Neural cell (in vitro differentiated cells): ENCODE data around the gene SLCO4A1. TPM values are rescaled to one million over a fixed set of nuclear protein-coding genes. Genes with fewer than 3 reads are reported as not detected.

Experiments
- H2AFZ ChIP-seq: fragments of 200-600, 300-800 bp; sonication (generic), shearing (Covaris generic); 2 replicates; pipeline ENCODE4 v1.6.0; 2014; ENCODE audit warnings: low read depth, mild to moderate bottlenecking, antibody characterized with exemption, low read length, moderate library complexity
- H3F3A ChIP-seq: fragments of 200-600 bp; shearing (Covaris generic); 2 replicates; pipeline ENCODE4 v1.6.1; 2016; ENCODE audit warnings: mild to moderate bottlenecking, moderate library complexity, mixed read lengths, antibody characterized with exemption, low read length; ENCODE audit not compliant: insufficient read depth, poor library complexity, severe bottlenecking
- H3K27ac ChIP-seq: fragments of 200-600, 300-800 bp; sonication (generic), shearing (Covaris generic); 2 replicates; pipeline ENCODE4 v1.5.1; 2014; ENCODE audit warnings: mild to moderate bottlenecking, low read length, moderate library complexity
- H3K27me3 ChIP-seq: fragments of 300-800, 200-600 bp; sonication (generic), shearing (Covaris generic); 2 replicates; pipeline ENCODE4 v1.6.0; 2014; ENCODE audit warnings: mild to moderate bottlenecking, low read depth, low read length, moderate library complexity; ENCODE audit not compliant: insufficient read depth
- H3K36me3 ChIP-seq: fragments of 300-800, 200-600 bp; sonication (generic), shearing (Covaris generic); 2 replicates; pipeline ENCODE4 v1.5.1; 2014; ENCODE audit warnings: mild to moderate bottlenecking, antibody characterized with exemption, low read length, moderate library complexity; ENCODE audit not compliant: insufficient read depth
- H3K4me2 ChIP-seq: fragments of 300-800, 200-600 bp; sonication (generic), shearing (Covaris generic); 2 replicates; pipeline ENCODE4 v1.6.0; 2014; ENCODE audit warnings: mild to moderate bottlenecking, low read length
- H3K4me3 ChIP-seq: fragments of 300-800, 200-600 bp; sonication (generic), shearing (Covaris generic); 2 replicates; pipeline ENCODE4 v1.5.1; 2014; ENCODE audit warnings: mild to moderate bottlenecking, low read length, moderate library complexity
- H3K79me2 ChIP-seq: fragments of 200-600 bp; shearing (Covaris generic); replicated peaks from 2 replicates; pipeline ENCODE4 v1.6.0; 2014; ENCODE audit warnings: mild to moderate bottlenecking, low read length, moderate library complexity; ENCODE audit not compliant: insufficient read depth
- H3K9ac ChIP-seq: fragments of 300-800, 200-600 bp; sonication (generic), shearing (Covaris generic); 2 replicates; pipeline ENCODE4 v1.6.1; 2016; ENCODE audit warnings: mild to moderate bottlenecking, low read length, mixed read lengths
- H3K9me2 ChIP-seq: fragments of 200-600 bp; shearing (Covaris generic); 2 replicates; pipeline ENCODE4 v1.6.1; 2016; ENCODE audit warnings: mild to moderate bottlenecking, low read length, mixed read lengths; ENCODE audit not compliant: insufficient read depth
- H3K9me3 ChIP-seq: fragments of 200-600, 300-800 bp; sonication (generic), shearing (Covaris generic); 2 replicates; pipeline ENCODE4 v1.6.1; 2016; ENCODE audit warnings: mild to moderate bottlenecking, mixed run types, low read length, moderate library complexity, mixed read lengths
- H4K20me1 ChIP-seq: fragments of 200-600 bp; shearing (Covaris generic); 2 replicates; pipeline ENCODE4 v1.6.1; 2016; ENCODE audit warnings: mild to moderate bottlenecking, mixed run types; ENCODE audit not compliant: insufficient read depth
- EP300 ChIP-seq: fragments of 450-650 bp; conservative IDR thresholded peaks from 2 replicates; pipeline ENCODE4 v1.6.1; 2014; ENCODE audit warnings: antibody characterized with exemption, mild to moderate bottlenecking, moderate library complexity; ENCODE audit not compliant: poor library complexity, severe bottlenecking
- EZH2 ChIP-seq: fragments of 200-600, 300-800 bp; shearing (Covaris generic), sonication (generic); IDR thresholded peaks from 2 replicates; pipeline ENCODE4 v1.6.1; 2014; ENCODE audit warnings: antibody characterized with exemption, low read length, borderline replicate concordance, mild to moderate bottlenecking; ENCODE audit not compliant: insufficient read depth, poor library complexity, severe bottlenecking
- MXI1 ChIP-seq: fragments of 450-650 bp; conservative IDR thresholded peaks from 2 replicates; pipeline ENCODE4 v1.6.1; 2014; ENCODE audit warnings: antibody characterized with exemption, mild to moderate bottlenecking; ENCODE audit not compliant: poor library complexity, severe bottlenecking
- POLR2AphosphoS5 ChIP-seq: IDR thresholded peaks from 2 replicates; pipeline ENCODE4 v1.6.1; 2012
- RAD21 ChIP-seq: fragments of 450-650 bp; conservative IDR thresholded peaks from 2 replicates; pipeline ENCODE4 v1.6.1; 2014; ENCODE audit warnings: antibody characterized with exemption, mild to moderate bottlenecking, moderate library complexity
- SMC3 ChIP-seq: fragments of 450-650 bp; conservative IDR thresholded peaks from 2 replicates; pipeline ENCODE4 v1.6.1; 2014; ENCODE audit warnings: antibody characterized with exemption, mild to moderate bottlenecking, moderate library complexity; ENCODE audit not compliant: poor library complexity
- TAF1 ChIP-seq: IDR thresholded peaks from 2 replicates; pipeline ENCODE4 v1.6.1; 2012; ENCODE audit warnings: low read depth
- polyA plus RNA-seq: library from polyadenylated mRNA; depleted of rRNA; stranded (reverse); fragments of >200 nt; gene quantifications from 2 replicates; pipeline ENCODE4 v1.2.3, GENCODE V29; 2014
- TF ChIP-seq, protein P1 (sequence below): IDR thresholded peaks from 2 replicates; pipeline ENCODE4 v1.6.1; 2012; ENCODE audit warnings: borderline replicate concordance
- TF ChIP-seq, protein P2 (sequence below): fragments of 450-650 bp; IDR thresholded peaks from 2 replicates; pipeline ENCODE4 v1.5.1; 2014; ENCODE audit warnings: antibody characterized with exemption, mild to moderate bottlenecking, moderate library complexity; ENCODE audit not compliant: poor library complexity, severe bottlenecking

The SLCO4A1 gene
- polyA plus RNA-seq, 1 donor from 2014 or later: 3.5 TPM

- no peaks in the 10 kb centered on the region for H3K27me3 ChIP-seq
- H3K4me3 ChIP-seq: no peak overlapping the region
- no peak overlapping the region for H3K27ac ChIP-seq
- H2AFZ ChIP-seq: no peak overlapping the region
- no peaks in the 10 kb centered on the region for H3F3A ChIP-seq
- H4K20me1 ChIP-seq: no peaks in the 10 kb centered on the region
- H3K9ac ChIP-seq: no peak overlapping the region
- H3K9me3 ChIP-seq: no peaks in the 10 kb centered on the region
- H3K9me2 ChIP-seq: no peaks in the 10 kb centered on the region
- H3K4me2 ChIP-seq: no peak overlapping the region
- no peaks in the 10 kb centered on the region for H3K79me2 ChIP-seq
- H3K36me3 ChIP-seq: no peaks in the 10 kb centered on the region
- TF ChIP-seq EZH2 (no peak), SMC3 (no peak), TAF1 (no peak), POLR2AphosphoS5 (no peak), EP300 (no peak), RAD21 (no peak), MXI1 (no peak)
- TF ChIP-seq, protein P1, sequence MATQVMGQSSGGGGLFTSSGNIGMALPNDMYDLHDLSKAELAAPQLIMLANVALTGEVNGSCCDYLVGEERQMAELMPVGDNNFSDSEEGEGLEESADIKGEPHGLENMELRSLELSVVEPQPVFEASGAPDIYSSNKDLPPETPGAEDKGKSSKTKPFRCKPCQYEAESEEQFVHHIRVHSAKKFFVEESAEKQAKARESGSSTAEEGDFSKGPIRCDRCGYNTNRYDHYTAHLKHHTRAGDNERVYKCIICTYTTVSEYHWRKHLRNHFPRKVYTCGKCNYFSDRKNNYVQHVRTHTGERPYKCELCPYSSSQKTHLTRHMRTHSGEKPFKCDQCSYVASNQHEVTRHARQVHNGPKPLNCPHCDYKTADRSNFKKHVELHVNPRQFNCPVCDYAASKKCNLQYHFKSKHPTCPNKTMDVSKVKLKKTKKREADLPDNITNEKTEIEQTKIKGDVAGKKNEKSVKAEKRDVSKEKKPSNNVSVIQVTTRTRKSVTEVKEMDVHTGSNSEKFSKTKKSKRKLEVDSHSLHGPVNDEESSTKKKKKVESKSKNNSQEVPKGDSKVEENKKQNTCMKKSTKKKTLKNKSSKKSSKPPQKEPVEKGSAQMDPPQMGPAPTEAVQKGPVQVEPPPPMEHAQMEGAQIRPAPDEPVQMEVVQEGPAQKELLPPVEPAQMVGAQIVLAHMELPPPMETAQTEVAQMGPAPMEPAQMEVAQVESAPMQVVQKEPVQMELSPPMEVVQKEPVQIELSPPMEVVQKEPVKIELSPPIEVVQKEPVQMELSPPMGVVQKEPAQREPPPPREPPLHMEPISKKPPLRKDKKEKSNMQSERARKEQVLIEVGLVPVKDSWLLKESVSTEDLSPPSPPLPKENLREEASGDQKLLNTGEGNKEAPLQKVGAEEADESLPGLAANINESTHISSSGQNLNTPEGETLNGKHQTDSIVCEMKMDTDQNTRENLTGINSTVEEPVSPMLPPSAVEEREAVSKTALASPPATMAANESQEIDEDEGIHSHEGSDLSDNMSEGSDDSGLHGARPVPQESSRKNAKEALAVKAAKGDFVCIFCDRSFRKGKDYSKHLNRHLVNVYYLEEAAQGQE: no peak
- TF ChIP-seq, protein P2, sequence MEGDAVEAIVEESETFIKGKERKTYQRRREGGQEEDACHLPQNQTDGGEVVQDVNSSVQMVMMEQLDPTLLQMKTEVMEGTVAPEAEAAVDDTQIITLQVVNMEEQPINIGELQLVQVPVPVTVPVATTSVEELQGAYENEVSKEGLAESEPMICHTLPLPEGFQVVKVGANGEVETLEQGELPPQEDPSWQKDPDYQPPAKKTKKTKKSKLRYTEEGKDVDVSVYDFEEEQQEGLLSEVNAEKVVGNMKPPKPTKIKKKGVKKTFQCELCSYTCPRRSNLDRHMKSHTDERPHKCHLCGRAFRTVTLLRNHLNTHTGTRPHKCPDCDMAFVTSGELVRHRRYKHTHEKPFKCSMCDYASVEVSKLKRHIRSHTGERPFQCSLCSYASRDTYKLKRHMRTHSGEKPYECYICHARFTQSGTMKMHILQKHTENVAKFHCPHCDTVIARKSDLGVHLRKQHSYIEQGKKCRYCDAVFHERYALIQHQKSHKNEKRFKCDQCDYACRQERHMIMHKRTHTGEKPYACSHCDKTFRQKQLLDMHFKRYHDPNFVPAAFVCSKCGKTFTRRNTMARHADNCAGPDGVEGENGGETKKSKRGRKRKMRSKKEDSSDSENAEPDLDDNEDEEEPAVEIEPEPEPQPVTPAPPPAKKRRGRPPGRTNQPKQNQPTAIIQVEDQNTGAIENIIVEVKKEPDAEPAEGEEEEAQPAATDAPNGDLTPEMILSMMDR: no peak
Observed at GRCh38 chr20:62625516-62625915, 16.8 kb upstream of the SLCO4A1 start.

DNA sequence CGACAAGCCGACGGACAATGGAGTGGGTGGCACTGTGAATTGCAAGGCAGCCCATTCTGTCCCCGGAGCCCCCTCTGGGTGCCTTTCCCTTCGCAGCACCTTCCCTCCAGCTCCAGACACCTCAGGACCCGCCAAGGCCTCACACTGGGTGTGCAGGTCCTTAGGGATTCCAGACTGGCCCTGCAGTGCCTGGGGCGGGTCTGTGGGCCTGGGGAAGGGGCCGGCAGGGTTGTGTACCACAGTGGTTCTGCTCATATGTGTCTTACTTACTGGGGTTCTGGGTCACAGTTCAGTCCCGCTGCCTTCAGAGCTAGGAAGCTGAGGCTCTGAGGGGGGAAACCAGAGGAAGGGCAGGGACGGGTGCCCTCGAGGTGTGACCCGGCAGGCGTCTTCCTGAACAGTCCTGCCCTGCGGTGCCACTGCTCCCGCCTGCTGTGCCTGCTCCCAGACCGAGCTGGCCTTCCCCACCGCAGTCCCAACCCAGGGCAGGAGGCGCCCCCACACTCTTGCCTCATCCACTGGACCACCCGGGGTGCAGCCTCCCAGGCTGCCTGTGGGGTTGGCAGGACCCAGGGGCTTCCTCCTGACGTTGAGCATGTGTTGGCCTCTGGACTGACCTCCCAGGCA lies 16.3 kb upstream of the SLCO4A1 start:
- Histone ChIP-seq H3K9ac (no peak overlapping the region), H3K27ac (no peak overlapping the region), H3K79me2 (no peaks in the 10 kb centered on the region)

More for the DNA sequence above, 16.3 kb upstream of the SLCO4A1 start:
- TF ChIP-seq RAD21 (no peak), POLR2AphosphoS5 (no peak), SMC3 (no peak), MXI1 (no peak), EZH2 (no peak), EP300 (no peak), TAF1 (no peak)
- TF ChIP-seq, protein P2: no peak
- TF ChIP-seq, protein P1: no peak
- Histone ChIP-seq H3F3A (no peaks in the 10 kb centered on the region), H3K9me2 (no peaks in the 10 kb centered on the region), H4K20me1 (no peaks in the 10 kb centered on the region), H3K27me3 (no peaks in the 10 kb centered on the region), H3K36me3 (no peaks in the 10 kb centered on the region), H3K9me3 (no peaks in the 10 kb centered on the region), H2AFZ (no peak overlapping the region), H3K4me3 (no peak overlapping the region), H3K4me2 (no peak overlapping the region)
